HepG2 (cell line): ENCODE results near the gene RELL2. TPM values are rescaled to one million over a fixed set of nuclear protein-coding genes. Genes with fewer than 3 reads are reported as not detected.

ENCODE experiments used
- ATAC-seq: fragments of 200-7000 bp; cut with Tn5 transposase; 3 replicates; pipeline ENCODE4 v1.9.1; 2020; ENCODE audit warnings: mild to moderate bottlenecking, moderate library complexity
- BruUV-seq: library from RNA; stranded (reverse); fragments of 400-500 nt; replicated peaks from 2 replicates; lab custom pipeline; 2021; lab: Mats Ljungman, UMichigan
- CTCF ChIA-PET: fragments of 300-600 bp; formaldehyde crosslinking; extraction: SDS; loops from one replicate; lab custom pipeline; 2021; ENCODE audit warnings: low total read pairs, inconsistent platforms, low intra/inter-chr PET ratio; lab: Yijun Ruan, JAX
- POLR2A ChIA-PET: fragments of 350-600 bp; sonication (Branson Sonifier 250); formaldehyde crosslinking; loops from one replicate; lab custom pipeline; 2020; ENCODE audit warnings: antibody characterized with exemption, inconsistent platforms; lab: Yijun Ruan, JAX
- DNase-seq: peaks from one replicate; pipeline ENCODE4 v3.0.0-alpha.2; 2015; ENCODE audit warnings: low spot score
- FAIRE-seq: peaks from 3 replicates; lab custom pipeline; 2011; peaks lifted over from hg19 to GRCh38; lab: Jason Lieb, UNC
- H2AFZ ChIP-seq: one replicate; pipeline ENCODE4 v1.6.1; 2011; ENCODE audit warnings: low read length, inconsistent platforms
- H3K27ac ChIP-seq: fragments of 300-600 bp; 3 replicates; pipeline ENCODE4 v1.8.0; 2011; ENCODE audit warnings: mixed run types, mild to moderate bottlenecking, mixed read lengths, low read length, inconsistent platforms; ENCODE audit not compliant: insufficient read depth; ENCODE audit errors: extremely low read length
- H3K27me3 ChIP-seq, 2 experiments: fragments of 200-600 bp in 1 of 2; 2 replicates in 1 of 2; 3 replicates in 1 of 2; pipeline versions ENCODE4 v1.6.0 to v1.8.0; 2011; ENCODE audit warnings: low read length in 2 of 2, mild to moderate bottlenecking in 2 of 2, moderate library complexity in 2 of 2, inconsistent platforms in 1 of 2; ENCODE audit not compliant: insufficient read depth in 2 of 2, control insufficient read depth in 1 of 2
- H3K36me3 ChIP-seq, 2 experiments: fragments of 200-600 bp in 1 of 2; replicated peaks in 1 of 2; 2 replicates in 1 of 2; 3 replicates in 1 of 2; pipeline versions ENCODE4 v1.5.1 to v1.8.0; 2011; ENCODE audit warnings: low read length in 2 of 2, inconsistent platforms in 1 of 2; ENCODE audit not compliant: insufficient read depth in 2 of 2, control insufficient read depth in 1 of 2
- H3K4me1 ChIP-seq: 2 replicates; pipeline ENCODE4 v1.5.1; 2012; ENCODE audit warnings: low read length, inconsistent platforms; ENCODE audit not compliant: insufficient read depth
- H3K4me2 ChIP-seq: 2 replicates; pipeline ENCODE4 v1.6.0; 2011; ENCODE audit warnings: low read depth, low read length, inconsistent platforms
- H3K4me3 ChIP-seq, 3 experiments: fragments of 200-600 bp in 1 of 3; sonication (generic), shearing (Covaris generic) in 1 of 3; replicated peaks in 1 of 3; 2 replicates each; pipeline ENCODE4 v1.5.1; 2011 to 2016; ENCODE audit warnings: low read length in 3 of 3, inconsistent platforms in 2 of 3, low read depth in 2 of 3, mild to moderate bottlenecking in 2 of 3, control low read depth in 1 of 3, mixed read lengths in 1 of 3; ENCODE audit not compliant: insufficient read depth in 1 of 3
- H3K79me2 ChIP-seq: one replicate; pipeline ENCODE4 v1.6.1; 2011; ENCODE audit warnings: low read length, inconsistent platforms; ENCODE audit not compliant: insufficient read depth
- H3K9ac ChIP-seq: 2 replicates; pipeline ENCODE4 v1.6.0; 2011; ENCODE audit warnings: mild to moderate bottlenecking, low read depth, low read length, inconsistent platforms; ENCODE audit not compliant: insufficient read depth
- H3K9me3 ChIP-seq: 2 replicates; pipeline ENCODE4 v1.5.1; 2012; ENCODE audit warnings: mild to moderate bottlenecking, low read length
- H4K20me1 ChIP-seq: 2 replicates; pipeline ENCODE4 v1.6.0; 2011; ENCODE audit warnings: inconsistent platforms, mild to moderate bottlenecking, low read length, moderate library complexity; ENCODE audit not compliant: insufficient read depth
- CENPX ChIP-seq: sonication (generic); formaldehyde crosslinking; IDR thresholded peaks from 2 replicates; pipeline ENCODE4 v1.9.0; 2021; ENCODE audit warnings: mild to moderate bottlenecking, missing genetic modification reagents, moderate library complexity
- E2F1 ChIP-seq: sonication (generic); formaldehyde crosslinking; IDR thresholded peaks from 2 replicates; pipeline ENCODE4 v1.5.0; 2020; ENCODE audit warnings: missing genetic modification reagents
- ELF4 ChIP-seq: sonication (generic); formaldehyde crosslinking; IDR thresholded peaks from 2 replicates; pipeline ENCODE4 v1.5.0; 2020; ENCODE audit warnings: missing genetic modification reagents, mild to moderate bottlenecking, moderate library complexity, borderline replicate concordance
- FOXO1 ChIP-seq: sonication (generic); formaldehyde crosslinking; IDR thresholded peaks from 2 replicates; pipeline ENCODE4 v1.4.0; 2020; ENCODE audit warnings: missing genetic modification reagents
- FOXP4 ChIP-seq: sonication (generic); formaldehyde crosslinking; IDR thresholded peaks from 2 replicates; pipeline ENCODE4 v1.4.0; 2020; ENCODE audit warnings: missing genetic modification reagents
- GMEB1 ChIP-seq: sonication (generic); formaldehyde crosslinking; IDR thresholded peaks from 2 replicates; pipeline ENCODE4 v1.5.1; 2020; ENCODE audit warnings: missing genetic modification reagents, mild to moderate bottlenecking, borderline replicate concordance
- KLF9 ChIP-seq: IDR thresholded peaks from 2 replicates; pipeline ENCODE4 v1.6.1; 2016; ENCODE audit warnings: low read depth
- NR0B2 ChIP-seq: sonication (generic); formaldehyde crosslinking; IDR thresholded peaks from 2 replicates; pipeline ENCODE4 v1.4.0; 2020; ENCODE audit warnings: mild to moderate bottlenecking, missing genetic modification reagents
- POLR2AphosphoS5 ChIP-seq: IDR thresholded peaks from 2 replicates; pipeline ENCODE4 v1.6.1; 2012; ENCODE audit warnings: low read depth, low read length
- SATB2 ChIP-seq: sonication (generic); formaldehyde crosslinking; IDR thresholded peaks from 2 replicates; pipeline ENCODE4 v1.5.0; 2020; ENCODE audit warnings: missing genetic modification reagents
- TBL1XR1 ChIP-seq: fragments of 150-350 bp; IDR thresholded peaks from 2 replicates; pipeline ENCODE4 v1.6.1; 2014; ENCODE audit warnings: borderline replicate concordance, low read length; ENCODE audit not compliant: partially characterized antibody
- TOPORS ChIP-seq: sonication (generic); formaldehyde crosslinking; IDR thresholded peaks from 2 replicates; pipeline ENCODE4 v1.8.0; 2023; ENCODE audit warnings: mild to moderate bottlenecking, missing genetic modification reagents
- ZKSCAN8 ChIP-seq: IDR thresholded peaks from 2 replicates; pipeline ENCODE4 v1.6.1; 2016; ENCODE audit warnings: borderline replicate concordance, missing genetic modification reagents, missing compliant biosample characterization
- ZNF143 ChIP-seq: sonication (generic); formaldehyde crosslinking; IDR thresholded peaks from 2 replicates; pipeline ENCODE4 v1.4.0; 2020; ENCODE audit warnings: missing genetic modification reagents
- ZNF431 ChIP-seq: sonication (generic); formaldehyde crosslinking; IDR thresholded peaks from 2 replicates; pipeline ENCODE4 v1.9.0; 2022; ENCODE audit warnings: missing genetic modification reagents, low read depth, mild to moderate bottlenecking, borderline replicate concordance
- ZNF543 ChIP-seq: sonication (generic); formaldehyde crosslinking; IDR thresholded peaks from 2 replicates; pipeline ENCODE4 v1.4.0; 2020; ENCODE audit warnings: mild to moderate bottlenecking, missing genetic modification reagents
- ZNF7 ChIP-seq: IDR thresholded peaks from 2 replicates; pipeline ENCODE4 v1.6.1; 2016; ENCODE audit warnings: missing biosample characterization, missing genetic modification reagents
- ZNF850 ChIP-seq: sonication (generic); formaldehyde crosslinking; conservative IDR thresholded peaks from 2 replicates; pipeline ENCODE4 v1.9.0; 2021; ENCODE audit warnings: mild to moderate bottlenecking, missing genetic modification reagents
- ZSCAN30 ChIP-seq: sonication (generic); formaldehyde crosslinking; IDR thresholded peaks from 2 replicates; pipeline ENCODE4 v1.5.0; 2020; ENCODE audit warnings: mild to moderate bottlenecking, missing genetic modification reagents
- WGBS: methylation state at CpG from one replicate; pipeline ENCODE4 v1.1.6; 2017; ENCODE audit warnings: low lambda C conversion rate; 5-methylcytosine and 5-hydroxymethylcytosine counted together
- in situ Hi-C: cut with HindIII; loops from 2 replicates; pipeline ENCODE4 v1.10.0; 2017; ENCODE audit warnings: low pct_unique_long_range_greater_than_20kb; ENCODE audit not compliant: extremely low pct_ligation_motif_present
- intact Hi-C: fragments of 100-400 bp; cut with micrococcal nuclease; formaldehyde crosslinking; loops from one replicate; pipeline ENCODE4 v1.10.0; 2022; ENCODE audit not compliant: unreplicated experiment
- polyA plus RNA-seq, 8 experiments: library from polyadenylated mRNA; depleted of rRNA in 3 of 8; stranded (reverse) in 7 of 8; unstranded in 1 of 8; fragments of >200 nt; fragmentation: Illumina TruSeq in 4 of 8; extraction: Trizol in 4 of 8; gene quantifications; 2 replicates each; pipeline versions ENCODE4 v1.2.1 to v1.2.3, GENCODE V29; 2011 to 2016; ENCODE audit warnings: low read depth in 4 of 8, missing spikeins in 1 of 8, mixed read lengths in 1 of 8; ENCODE audit not compliant: insufficient read depth in 1 of 8
- total RNA-seq, 5 experiments: library from RNA; depleted of rRNA; stranded (reverse); fragments of >200 nt; fragmentation: Illumina TruSeq; extraction: Trizol; gene quantifications; 2 replicates each; pipeline ENCODE4 v1.2.3, GENCODE V29; 2016; ENCODE audit warnings: low read depth in 1 of 5

The RELL2 gene
- total and polyA plus RNA-seq, 2 of the 13 experiments (the other 11 are each of a cell fraction or from before 2014, with no cell fraction given): 6.4 to 8.3 TPM

GRCh38 chr5:141618804-141619554, 17.8 kb upstream of the RELL2 start, which contains the start of gene DIAPH1:
Gene DIAPH1 (minus strand): TSS chr5:141619000. CDS start chr5:141618914, 86 bp downstream.
- Histone ChIP-seq H3K4me3 (peak within 1 kb of the TSS; percentile 84 to 95 (median 88)), H3K9me3 (no peaks in the 10 kb centered on the region), H4K20me1 (no peaks in the 10 kb centered on the region), H3K27ac (peak within 1 kb of the TSS; percentile 87), H2AFZ (no peak within 1 kb of the TSS), H3K27me3 (no peaks in the 10 kb centered on the region), H3K4me2 (peak within 1 kb of the TSS; percentile 74), H3K79me2 (peaks cover 37% of the 10 kb centered on the region), H3K4me1 (peaks cover 45% of the 10 kb centered on the region), H3K9ac (peak within 1 kb of the TSS; percentile 83), H3K36me3 (peaks cover 11 to 21% of the 10 kb centered on the region in 2 experiments)
- peak; percentile 94 for ATAC-seq
- no TSS peak for BruUV-seq
- POLR2A ChIA-PET: interaction anchor here (0.9 to 3.5 kb wide), 7 partner anchors 10 to 298 kb away, joined by 3 to 53 read pairs (median 6); partner anchors contain the start of genes FCHSD1, HDAC3, RELL2 and TAF7
- FAIRE-seq: peak; percentile 85
- intact Hi-C loops (loop anchor here (1.0 kb wide), 2 partner anchors 11 to 27 kb away; no protein-coding TSS in a partner anchor), in situ Hi-C loops (no loop called here)
- CTCF ChIA-PET: interaction anchor here (0.7 to 3.0 kb wide), 4 partner anchors 18 to 55 kb away, joined by 5 to 67 read pairs (median 6); partner anchors contain the start of genes HDAC3 and RELL2
- WGBS: 37% methylated on average over 4 of the region's 70 CpGs
- peak; percentile 92 for DNase-seq
- no peak for TF ChIP-seq ZSCAN30
- TF ChIP-seq ZNF850 (CRISPR knock-in tag): no peak
- no peak; the same call in 1 of the 2 replicates for TF ChIP-seq FOXO1 (CRISPR knock-in tag)
- TF ChIP-seq ZNF7 (CRISPR knock-in tag): no peak
- no peak for TF ChIP-seq TOPORS (CRISPR knock-in tag)
- peak; percentile 94 for TF ChIP-seq NR0B2 (CRISPR knock-in tag)
- peak; percentile 93 for TF ChIP-seq GMEB1 (CRISPR knock-in tag)
- TF ChIP-seq POLR2AphosphoS5: no peak; the same call in 1 of the 2 replicates
- no peak for TF ChIP-seq ZNF143 (CRISPR knock-in tag)
- peak; percentile 74; the same call in 1 of the 2 replicates for TF ChIP-seq ELF4 (CRISPR knock-in tag)
- TF ChIP-seq ZKSCAN8: peak; percentile 36; the same call in 1 of the 2 replicates
- TF ChIP-seq KLF9 (CRISPR knock-in tag): peak; percentile 93
- TF ChIP-seq CENPX (CRISPR knock-in tag): no peak
- no peak for TF ChIP-seq SATB2 (CRISPR knock-in tag)
- peak; percentile 69 for TF ChIP-seq FOXP4 (CRISPR knock-in tag)
- TF ChIP-seq TBL1XR1: no peak
- TF ChIP-seq ZNF431: peak; percentile 74; the same call in 1 of the 2 replicates
- TF ChIP-seq ZNF543 (CRISPR knock-in tag): peak; percentile 79
- TF ChIP-seq E2F1: peak; percentile 82
